T-helper 17 cell (primary cell): ENCODE data around the gene MAGEL2. TPM values are rescaled to one million over a fixed set of nuclear protein-coding genes. Genes with fewer than 3 reads are reported as not detected.

Experiments used
- ATAC-seq: fragments of 150-1000 bp; cut with Tn5 transposase; 2 replicates; pipeline ENCODE4 v1.10.0; 2021; ENCODE audit warnings: mild to moderate bottlenecking, moderate library complexity
- DNase-seq, 3 donors: peaks; one replicate each; pipeline versions ENCODE4 v3.0.0 to v3.0.0-alpha.2; 2020 to 2021
- H3K9me3 ChIP-seq: one replicate; pipeline ENCODE4 v1.7.0; 2013; ENCODE audit warnings: low read length, mild to moderate bottlenecking; ENCODE audit not compliant: control insufficient read depth, poor library complexity, severe bottlenecking
- H3K27ac Mint-ChIP-seq: one replicate; pipeline ENCODE4 v1.8.0; 2022; ENCODE audit warnings: mild to moderate bottlenecking, moderate library complexity, mixed read lengths
- H3K27me3 Mint-ChIP-seq: one replicate; pipeline ENCODE4 v1.8.0; 2022; ENCODE audit warnings: mixed read lengths
- H3K36me3 Mint-ChIP-seq: one replicate; pipeline ENCODE4 v1.8.0; 2022; ENCODE audit warnings: low read depth, mixed read lengths
- H3K4me1 Mint-ChIP-seq: one replicate; pipeline ENCODE4 v1.8.0; 2022; ENCODE audit warnings: mild to moderate bottlenecking, mixed read lengths
- H3K4me3 Mint-ChIP-seq: one replicate; pipeline ENCODE4 v1.8.0; 2022; ENCODE audit warnings: mild to moderate bottlenecking, moderate library complexity, mixed read lengths
- total RNA-seq, 4 donors: library from RNA in 2 of 4; stranded (reverse) in 2 of 4; gene quantifications; one replicate each; pipeline ENCODE4 v1.2.3 and lab custom pipeline; 2022 to 2026

MAGEL2 gene
- total RNA-seq, 2 donors from 2014 or later = not detected

DNA sequence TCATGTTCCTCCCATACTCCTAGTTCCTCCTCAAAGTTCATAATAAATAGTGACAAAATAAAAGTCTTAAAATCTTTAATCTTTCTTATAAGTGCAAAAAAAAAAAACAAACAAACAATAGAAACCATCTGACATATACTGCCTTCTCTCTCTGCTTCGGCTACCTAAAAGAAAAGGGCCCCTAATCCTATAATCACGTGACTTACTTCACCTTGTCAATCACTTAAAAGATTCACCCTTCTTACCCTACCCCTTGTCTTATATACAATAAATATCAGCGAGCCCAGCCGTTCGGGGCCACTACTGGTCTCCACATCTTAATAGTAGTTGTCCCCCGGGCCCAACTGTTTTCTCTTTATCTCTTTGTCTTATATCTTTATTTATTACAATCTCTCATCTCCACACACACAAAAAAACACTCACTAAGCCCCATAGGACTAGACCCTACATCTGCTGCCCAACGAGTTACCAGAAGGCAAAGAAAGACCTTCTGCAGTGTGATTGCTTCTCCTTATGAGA is 53.4 kb downstream of the MAGEL2 start:
- no peak overlapping the region for H3K27ac Mint-ChIP-seq
- ATAC-seq (no peak), DNase-seq (no peak)
- H3K4me3 Mint-ChIP-seq = no peak overlapping the region
- H3K36me3 Mint-ChIP-seq = peaks cover 2% of the 10 kb centered on the region
- H3K27me3 Mint-ChIP-seq = no peaks in the 10 kb centered on the region
- no peaks in the 10 kb centered on the region for H3K9me3 ChIP-seq
- no peaks in the 10 kb centered on the region for H3K4me1 Mint-ChIP-seq

Other genes with a start within 250 kb of the MAGEL2 start
- gene GOLGA6L2, start 200.6 kb downstream of the MAGEL2 start, total RNA-seq = not detected
- gene MKRN3, start 82.2 kb downstream of the MAGEL2 start, total RNA-seq = under 1 TPM; 0.55 to 0.86 TPM
- gene NDN, start 39.4 kb upstream of the MAGEL2 start, total RNA-seq = not detected